WTC11 (cell line): Measurements from ENCODE around the gene CLASP2. TPM values are rescaled to one million over a fixed set of nuclear protein-coding genes. Genes with fewer than 3 reads are reported as not detected.

Experiments
- ATAC-seq: fragments of 200-7000 bp; cut with Tn5 transposase; 2 replicates; pipeline ENCODE4 v1.10.0; 2021; ENCODE audit warnings: mild to moderate bottlenecking, moderate library complexity
- CTCF ChIA-PET: fragments of 300-600 bp; sonication (Branson Sonifier 250); formaldehyde crosslinking; loops from one replicate; lab custom pipeline; 2021; ENCODE audit warnings: antibody characterized with exemption; lab: Charles Lee
- POLR2A ChIA-PET: fragments of 350-600 bp; sonication (Branson Sonifier 250); formaldehyde crosslinking; loops from one replicate; lab custom pipeline; 2021; ENCODE audit warnings: antibody characterized with exemption; lab: Charles Lee
- DNase-seq: peaks from one replicate; pipeline ENCODE4 v3.0.0; 2021; ENCODE audit warnings: low spot score
- H3K27ac Mint-ChIP-seq: 2 replicates; pipeline ENCODE4 v1.8.0; 2021; ENCODE audit warnings: mixed read lengths
- H3K27me3 Mint-ChIP-seq: 2 replicates; pipeline ENCODE4 v1.8.0; 2021; ENCODE audit warnings: low read depth, mild to moderate bottlenecking, moderate library complexity, mixed read lengths
- H3K36me3 Mint-ChIP-seq: 2 replicates; pipeline ENCODE4 v1.8.0; 2021; ENCODE audit warnings: mixed read lengths
- H3K4me1 Mint-ChIP-seq: 2 replicates; pipeline ENCODE4 v1.8.0; 2022; ENCODE audit warnings: mixed read lengths
- H3K4me3 Mint-ChIP-seq: 2 replicates; pipeline ENCODE4 v1.8.0; 2021; ENCODE audit warnings: mild to moderate bottlenecking, moderate library complexity, mixed read lengths
- H3K9me3 Mint-ChIP-seq: 2 replicates; pipeline ENCODE4 v1.8.0; 2021; ENCODE audit warnings: mixed read lengths
- AFF4 ChIP-seq: sonication (generic); formaldehyde crosslinking; IDR thresholded peaks from 2 replicates; pipeline ENCODE4 v1.8.1; 2023; ENCODE audit warnings: mild to moderate bottlenecking, missing genetic modification reagents, borderline replicate concordance
- ATF6 ChIP-seq: sonication (generic); formaldehyde crosslinking; IDR thresholded peaks from 2 replicates; pipeline ENCODE4 v1.8.1; 2023; ENCODE audit warnings: mild to moderate bottlenecking, missing genetic modification reagents
- CBFB ChIP-seq: sonication (generic); formaldehyde crosslinking; IDR thresholded peaks from 2 replicates; pipeline ENCODE4 v1.8.1; 2022; ENCODE audit warnings: mild to moderate bottlenecking, low read depth, missing genetic modification reagents
- CDX4 ChIP-seq: fragments of 250-450 bp; sonication (Bioruptor Pico); IDR thresholded peaks from 2 replicates; pipeline ENCODE4 v1.9.0; 2021; ENCODE audit warnings: moderate library complexity, mild to moderate bottlenecking, inconsistent platforms, borderline replicate concordance
- CREM ChIP-seq: sonication (generic); formaldehyde crosslinking; IDR thresholded peaks from 2 replicates; pipeline ENCODE4 v1.8.1; 2022; ENCODE audit warnings: mild to moderate bottlenecking, missing genetic modification reagents, moderate library complexity
- ETV6 ChIP-seq: sonication (generic); formaldehyde crosslinking; IDR thresholded peaks from 2 replicates; pipeline ENCODE4 v1.8.1; 2022; ENCODE audit warnings: mild to moderate bottlenecking, missing genetic modification reagents
- FOXP4 ChIP-seq: sonication (generic); formaldehyde crosslinking; IDR thresholded peaks from 2 replicates; pipeline ENCODE4 v1.8.0; 2022; ENCODE audit warnings: mild to moderate bottlenecking, missing genetic modification reagents
- IRF2 ChIP-seq: sonication (generic); formaldehyde crosslinking; IDR thresholded peaks from 2 replicates; pipeline ENCODE4 v1.8.0; 2022; ENCODE audit warnings: low read depth, missing genetic modification reagents, borderline replicate concordance
- KAT7 ChIP-seq: sonication (generic); formaldehyde crosslinking; IDR thresholded peaks from 2 replicates; pipeline ENCODE4 v1.8.1; 2023; ENCODE audit warnings: missing genetic modification reagents, mild to moderate bottlenecking, borderline replicate concordance
- NR1H2 ChIP-seq: sonication (generic); formaldehyde crosslinking; IDR thresholded peaks from 2 replicates; pipeline ENCODE4 v1.9.0; 2021; ENCODE audit warnings: mild to moderate bottlenecking, moderate library complexity, missing genetic modification reagents
- NR3C1 ChIP-seq: sonication (generic); formaldehyde crosslinking; conservative IDR thresholded peaks from 2 replicates; pipeline ENCODE4 v1.8.1; 2023; ENCODE audit warnings: low read depth, mild to moderate bottlenecking, missing genetic modification reagents
- PRRX2 ChIP-seq: fragments of 250-450 bp; sonication (Bioruptor Pico); IDR thresholded peaks from 2 replicates; pipeline ENCODE4 v1.8.0; 2021; ENCODE audit warnings: mild to moderate bottlenecking
- SMAD4 ChIP-seq: sonication (generic); formaldehyde crosslinking; IDR thresholded peaks from 2 replicates; pipeline ENCODE4 v1.8.0; 2022; ENCODE audit warnings: mild to moderate bottlenecking, missing genetic modification reagents
- TEAD1 ChIP-seq: sonication (generic); formaldehyde crosslinking; IDR thresholded peaks from 2 replicates; pipeline ENCODE4 v1.8.0; 2022; ENCODE audit warnings: mild to moderate bottlenecking, missing genetic modification reagents
- total RNA-seq: library from RNA; stranded (reverse); gene quantifications from 3 replicates; pipeline ENCODE4 v1.2.3, GENCODE V29; 2021

Gene CLASP2
- total RNA-seq, 1 experiment from 2014 or later, result 56.7 TPM

- TF ChIP-seq FOXP4 (no peak), KAT7 (CRISPR knock-in tag) (no peak), IRF2 (CRISPR knock-in tag) (no peak), PRRX2 (CRISPR knock-in tag) (no peak), NR1H2 (CRISPR knock-in tag) (no peak), CREM (no peak), NR3C1 (no peak), ETV6 (no peak), ATF6 (no peak), CBFB (CRISPR knock-in tag) (no peak), TEAD1 (CRISPR knock-in tag) (no peak), CDX4 (CRISPR knock-in tag) (no peak)
These were observed 31.6 kb upstream of the CLASP2 start (continued) for GRCh38 chr3:33749546-33750210.

GRCh38 chr3:33746416-33747116 lies 28.5 kb upstream of the CLASP2 start:
- H3K9me3 Mint-ChIP-seq, result peaks cover 11% of the 10 kb centered on the region
- ChIA-PET CTCF (interaction anchor here (0.9 kb wide), 1 partner anchor 41 kb away, joined by 3 read pairs; no protein-coding TSS in a partner anchor), POLR2A (no interaction called here)
- TF ChIP-seq SMAD4 (no peak), CDX4 (CRISPR knock-in tag) (no peak), AFF4 (CRISPR knock-in tag) (no peak)
- H3K4me1 Mint-ChIP-seq, result peaks cover 6% of the 10 kb centered on the region; the same call in 1 of the 2 replicates
- no peak overlapping the region for H3K27ac Mint-ChIP-seq
- H3K36me3 Mint-ChIP-seq, result no peaks in the 10 kb centered on the region
- no peak overlapping the region for H3K4me3 Mint-ChIP-seq
- no peak for DNase-seq
- H3K27me3 Mint-ChIP-seq, result no peaks in the 10 kb centered on the region
- ATAC-seq, result no peak; the same call in 1 of the 2 replicates
